GM21529 (cell line): Measurements from ENCODE around the gene TNK2.
A peak's percentile ranks its signal among the peaks of the same experiment; 100 is the strongest.
"Not testable (repeated sequence)": the region's sequence is repeated elsewhere in the genome, so short reads cannot be mapped to it uniquely, and the experiment has no call there.

Experiments
- ATAC-seq: cut with Tn5 transposase; IDR thresholded peaks from one replicate; pipeline ENCODE4 v1.9.1; 2021; ENCODE audit not compliant: unreplicated experiment

The TNK2 gene

DNA sequence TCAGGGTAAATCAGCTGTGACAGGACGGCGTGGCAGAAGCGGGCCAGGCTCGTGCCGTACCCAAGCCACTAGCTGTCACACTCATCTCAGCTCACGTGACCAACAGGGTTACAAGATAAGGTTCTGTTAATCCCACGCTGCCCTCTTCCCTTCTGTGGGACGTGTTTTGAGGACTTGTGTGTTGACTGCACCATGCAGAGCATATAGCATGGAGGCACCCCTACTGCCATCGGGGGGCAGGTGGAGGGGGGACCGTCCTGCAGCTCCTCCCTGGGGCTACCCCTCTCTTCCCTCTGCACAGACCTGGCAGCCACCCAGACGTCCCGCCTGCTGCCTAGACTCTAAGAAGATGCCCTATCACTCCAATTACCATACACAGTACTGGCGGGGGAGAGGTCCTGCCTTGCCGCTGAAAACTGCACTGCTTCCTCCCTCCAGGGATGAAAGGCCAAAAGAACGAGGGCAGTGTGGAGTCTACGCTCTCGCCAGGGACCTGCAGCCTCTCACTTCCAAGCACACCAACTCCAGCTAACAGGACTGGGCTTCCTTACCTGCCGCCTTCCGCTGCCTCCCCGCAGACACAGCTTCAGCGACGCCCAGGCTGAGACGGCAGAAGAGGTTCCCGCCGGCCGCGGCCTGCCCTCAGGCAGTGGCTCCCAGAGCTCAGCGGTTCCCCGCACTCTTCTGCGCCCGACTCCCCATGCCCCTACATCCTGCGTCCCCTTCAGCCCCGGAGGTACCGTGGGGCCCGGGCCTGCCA lies at the start of gene TNK2:
Gene TNK2, minus strand, starts transcription at position 618 of the 760 bp plus-strand sequence. CDS start 19,963 bp downstream, outside the sequence.
- peak; percentile 35 for ATAC-seq

DNA sequence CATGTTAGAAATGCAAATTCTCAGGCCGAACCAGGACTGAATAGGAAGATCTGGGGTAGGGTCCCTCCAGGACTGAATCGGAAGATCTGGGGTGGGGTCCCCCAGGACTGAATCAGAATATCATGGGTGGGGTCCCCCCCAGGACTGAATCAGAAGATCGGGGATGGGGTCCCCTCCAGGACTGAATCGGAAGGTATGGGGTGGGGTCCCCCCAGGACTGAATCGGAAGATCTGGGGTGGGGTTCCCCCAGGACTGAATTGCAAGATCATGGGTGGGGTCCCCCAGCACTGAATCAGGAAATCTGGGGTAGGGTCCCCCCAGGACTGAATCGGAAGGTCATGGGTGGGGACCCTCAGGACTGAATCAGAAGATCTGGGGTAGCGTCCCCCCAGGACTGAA lies 48.2 kb upstream of the TNK2 start:
- no peak for ATAC-seq

DNA sequence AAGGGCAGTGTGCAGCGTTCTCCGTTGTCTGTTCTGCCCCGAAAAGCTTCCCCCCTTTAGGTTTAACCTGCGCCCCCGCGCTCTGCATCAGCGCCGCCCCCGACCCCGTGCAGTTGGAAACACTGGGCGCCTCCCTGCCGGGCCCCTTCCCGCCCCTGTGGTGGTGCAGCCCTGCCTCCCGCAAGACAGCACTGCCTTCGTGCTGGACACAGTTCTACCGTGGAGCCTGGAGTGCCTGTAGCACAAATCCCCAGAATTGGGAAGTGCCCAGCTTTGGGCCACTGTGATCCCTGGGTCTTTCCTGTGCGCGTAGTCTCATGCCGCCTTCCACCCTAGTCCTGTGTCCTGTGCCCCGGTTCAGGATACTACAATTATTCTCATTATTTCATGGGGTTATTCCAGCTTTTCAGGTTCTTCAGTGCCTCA lies 47.1 kb upstream of the TNK2 start:
- ATAC-seq, result not testable (repeated sequence)

DNA sequence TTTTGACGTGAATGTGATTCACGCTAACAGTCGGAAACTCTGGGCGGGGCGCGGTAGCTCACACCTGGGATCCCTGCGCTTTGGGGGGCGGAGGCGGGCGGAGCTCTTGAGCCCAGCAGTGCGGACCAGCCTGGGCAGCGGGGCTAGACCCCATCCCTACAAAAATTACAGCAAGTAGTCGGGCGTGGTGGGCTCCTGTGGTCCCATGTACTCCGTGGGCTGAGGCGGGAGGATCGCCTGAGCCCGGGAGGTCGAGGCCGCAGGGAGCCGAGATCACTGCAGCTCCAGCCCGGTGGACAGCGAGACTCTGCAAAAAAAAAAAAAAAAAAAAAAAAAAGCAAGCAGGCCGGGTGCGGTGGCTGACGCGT lies 46.4 kb upstream of the TNK2 start:
- ATAC-seq, result peak; percentile 41

DNA sequence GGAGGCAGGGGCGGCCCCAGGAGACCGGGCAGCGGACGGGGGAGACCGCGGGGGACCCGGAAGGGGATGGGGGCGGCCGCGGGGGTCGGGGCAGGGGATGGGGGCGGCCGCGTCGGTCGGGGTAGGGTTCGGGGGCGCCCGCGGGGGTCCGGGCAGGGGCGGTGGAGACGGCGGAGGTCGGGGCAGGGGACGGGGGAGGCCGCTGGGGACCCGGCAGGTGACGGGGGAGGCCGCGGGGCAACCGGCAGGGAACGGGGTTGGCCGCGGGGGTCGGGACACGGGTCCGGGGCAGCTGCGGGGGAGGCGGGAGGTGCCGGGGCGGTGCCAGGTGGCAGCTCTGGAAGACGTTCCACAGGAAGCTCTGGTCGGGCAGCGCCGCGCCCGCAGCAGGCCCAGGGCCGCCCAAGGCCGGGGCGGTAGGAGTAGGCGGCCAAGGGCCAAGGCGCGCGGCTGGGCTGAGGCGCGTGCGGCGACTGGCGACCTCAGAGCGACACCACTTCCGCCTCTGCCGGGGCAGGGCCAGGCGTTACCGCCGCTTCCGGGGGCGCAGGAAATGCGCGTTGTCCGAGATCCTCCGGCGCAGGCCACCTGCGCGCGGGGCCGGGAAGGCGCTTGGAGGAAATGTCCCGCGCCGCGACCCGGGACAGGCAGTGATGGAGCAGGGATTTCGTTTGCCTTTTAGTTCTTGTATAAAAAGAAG lies 45.9 kb upstream of the TNK2 start:
- ATAC-seq, result peak; percentile 98

DNA sequence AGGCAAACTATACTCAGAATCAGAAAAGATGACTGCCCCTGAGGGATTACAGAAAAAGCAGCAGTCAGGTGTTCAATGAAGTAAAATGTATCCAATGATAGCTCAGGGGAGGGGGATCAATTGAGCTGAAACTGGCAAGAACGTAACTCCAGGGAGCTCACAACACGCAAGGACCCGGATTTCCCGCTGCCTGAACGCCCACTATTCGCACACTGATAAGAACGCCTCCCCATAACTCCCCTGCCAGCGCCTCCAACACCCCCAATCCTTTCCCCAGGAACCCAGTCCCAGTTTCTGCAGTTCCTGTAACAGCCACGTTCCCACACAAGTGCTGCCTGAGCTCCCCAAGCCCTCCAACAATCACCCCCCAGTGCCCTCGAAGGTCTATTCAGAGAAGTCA lies 44.2 kb upstream of the TNK2 start:
- not testable (repeated sequence) for ATAC-seq

DNA sequence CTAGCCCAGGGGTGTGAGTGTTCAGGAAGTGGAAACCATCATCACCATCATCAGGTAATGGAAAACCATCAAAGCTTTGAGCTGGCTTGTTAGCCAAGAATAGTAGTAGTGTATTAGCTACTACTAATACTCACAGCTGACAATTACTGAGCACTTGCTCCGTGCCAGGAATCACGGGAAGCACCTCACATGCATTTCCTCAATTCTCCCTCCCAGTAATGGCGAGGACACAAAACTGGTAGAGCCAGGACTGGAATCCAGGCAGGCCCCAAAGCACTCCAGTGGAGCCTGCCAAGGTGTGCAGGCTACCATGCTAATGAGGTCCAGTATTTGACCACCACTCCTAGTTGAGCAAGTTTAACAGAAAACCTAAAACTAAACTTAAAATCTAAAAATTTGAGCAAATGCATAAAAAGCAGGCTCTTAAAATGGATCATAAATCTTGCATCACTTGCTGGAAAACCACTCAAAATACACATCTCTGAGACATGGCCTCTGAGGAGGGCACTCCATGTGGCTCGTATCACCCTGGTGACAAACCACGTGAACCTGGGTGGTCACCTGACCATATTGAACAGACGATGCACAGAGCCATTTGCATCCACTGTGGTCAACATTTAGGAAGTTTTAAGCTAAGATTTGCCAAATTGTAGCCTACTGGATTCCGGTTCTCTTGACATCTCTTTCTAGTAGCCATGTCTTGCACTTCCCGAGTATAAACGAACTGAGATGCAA lies 43.3 kb upstream of the TNK2 start:
- not testable (repeated sequence) for ATAC-seq

DNA sequence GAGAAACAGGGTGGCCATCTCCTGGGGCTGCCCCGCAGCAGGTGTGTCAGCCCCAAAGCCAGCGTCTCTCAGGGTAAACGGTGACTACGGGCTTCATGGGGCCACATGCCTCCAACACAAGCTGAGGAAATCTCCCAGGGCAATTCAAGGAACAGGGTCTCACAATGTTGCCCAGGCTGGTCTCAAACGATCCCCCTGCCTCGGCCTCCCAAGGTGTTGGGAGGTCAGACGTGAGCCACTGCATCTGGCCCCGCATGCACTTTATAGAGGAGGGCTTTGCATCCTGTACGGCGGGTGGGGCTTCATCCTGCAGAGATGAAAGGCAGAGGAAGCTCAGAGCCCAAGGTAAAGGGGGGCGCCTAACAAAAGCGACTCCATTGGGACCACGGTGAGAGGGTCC lies 42.4 kb upstream of the TNK2 start:
- ATAC-seq, result not testable (repeated sequence)

DNA sequence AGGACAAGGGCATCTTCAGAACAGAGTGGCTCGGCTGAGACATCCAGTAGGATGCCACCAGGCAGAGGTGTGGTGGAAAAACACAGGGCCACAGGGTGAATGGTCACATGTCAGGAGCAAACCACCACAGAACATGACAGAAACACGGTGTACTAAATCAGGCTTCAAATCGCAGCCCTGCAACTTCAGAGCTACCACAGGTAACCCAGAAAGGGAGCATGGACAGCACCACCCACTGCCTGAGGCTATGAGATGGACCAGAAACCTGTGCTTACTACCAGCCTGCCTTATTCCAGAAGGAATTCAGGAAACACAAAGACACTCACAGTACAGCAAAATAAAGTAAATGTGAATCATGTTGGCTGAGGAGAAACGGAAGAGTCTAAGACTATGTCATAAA lies 41.8 kb upstream of the TNK2 start:
- ATAC-seq, result not testable (repeated sequence)

DNA sequence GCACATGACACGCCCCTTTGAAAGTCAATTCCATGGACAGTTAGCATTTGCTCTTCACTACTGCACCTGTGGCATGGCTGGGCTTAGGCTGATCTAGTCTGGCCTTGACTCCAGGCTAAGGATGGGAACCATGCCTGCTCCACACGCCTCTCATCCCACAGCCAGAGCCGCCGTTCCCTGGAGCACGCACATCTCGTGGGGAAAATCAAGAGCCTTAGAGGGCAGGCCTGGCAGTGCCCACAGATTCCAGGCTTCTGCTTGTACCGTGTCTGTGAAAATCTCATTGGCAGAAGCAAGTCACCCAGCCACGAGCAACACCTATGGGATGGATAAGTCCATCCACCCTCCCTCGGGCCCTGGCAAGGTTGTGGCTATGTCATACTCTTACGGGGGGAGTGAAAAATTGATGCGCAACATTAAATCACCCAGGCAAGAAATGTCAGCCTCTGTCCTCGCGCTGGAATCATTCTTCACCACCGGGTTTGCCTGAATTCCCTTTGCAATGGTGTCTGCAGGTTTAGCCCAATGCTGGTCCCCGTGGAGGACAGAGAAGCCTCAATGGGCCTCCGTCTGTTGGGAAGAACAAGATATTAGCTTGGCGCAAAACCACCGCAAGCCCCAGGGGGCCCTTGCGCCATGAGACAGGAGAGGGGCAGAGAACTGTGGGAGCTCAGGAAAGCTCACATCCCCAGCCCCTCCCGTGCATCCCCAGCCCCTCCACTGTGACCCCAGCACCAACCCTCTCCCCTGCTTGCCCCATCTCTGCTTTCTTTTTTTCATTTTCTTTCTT lies 38.8 kb upstream of the TNK2 start:
- ATAC-seq, result not testable (repeated sequence)

DNA sequence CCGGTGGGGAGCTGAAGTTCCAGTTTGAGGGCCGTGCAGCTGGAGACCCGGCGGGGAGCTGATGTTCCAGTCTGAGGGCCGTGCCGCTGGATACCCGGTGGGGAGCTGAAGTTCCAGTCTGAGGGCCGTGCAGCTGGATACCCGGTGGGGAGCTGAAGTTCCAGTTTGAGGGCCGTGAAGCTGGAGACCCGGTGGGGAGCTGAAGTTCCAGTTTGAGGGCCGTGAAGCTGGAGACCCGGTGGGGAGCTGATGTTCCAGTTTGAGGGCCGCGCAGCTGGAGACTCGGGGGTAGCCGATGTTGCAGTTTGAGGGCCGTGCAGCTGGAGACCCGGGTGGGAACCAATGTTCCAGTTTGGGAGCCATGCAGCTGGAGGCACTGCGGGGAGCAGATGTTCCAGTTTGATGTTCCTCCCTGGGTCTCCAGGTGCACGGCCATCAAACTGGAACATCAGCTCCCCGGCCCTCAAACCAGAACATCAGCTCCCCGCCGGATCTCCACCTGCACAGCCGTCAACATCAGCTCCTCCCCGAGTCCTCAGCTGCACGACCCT lies 33.0 kb upstream of the TNK2 start:
- not testable (repeated sequence) for ATAC-seq

DNA sequence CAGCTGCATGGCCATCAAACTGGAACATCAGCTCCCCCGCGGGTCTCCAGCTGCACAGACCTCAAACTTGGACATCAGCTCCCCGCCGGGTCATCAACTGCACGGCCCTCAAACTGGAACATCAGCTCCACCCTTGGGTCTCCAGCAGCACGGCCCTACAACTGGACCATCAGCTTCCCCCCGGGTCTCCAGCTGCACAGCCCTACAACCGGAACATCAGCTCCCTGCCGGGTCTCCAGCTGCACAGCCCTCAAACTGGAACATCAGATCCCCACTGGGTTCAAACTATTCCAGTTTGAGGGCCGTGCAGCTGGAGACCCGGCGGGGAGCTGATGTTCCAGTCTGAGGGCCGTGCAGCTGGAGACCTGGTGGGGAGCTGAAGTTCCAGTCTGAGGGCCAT lies 32.5 kb upstream of the TNK2 start:
- ATAC-seq, result not testable (repeated sequence)

DNA sequence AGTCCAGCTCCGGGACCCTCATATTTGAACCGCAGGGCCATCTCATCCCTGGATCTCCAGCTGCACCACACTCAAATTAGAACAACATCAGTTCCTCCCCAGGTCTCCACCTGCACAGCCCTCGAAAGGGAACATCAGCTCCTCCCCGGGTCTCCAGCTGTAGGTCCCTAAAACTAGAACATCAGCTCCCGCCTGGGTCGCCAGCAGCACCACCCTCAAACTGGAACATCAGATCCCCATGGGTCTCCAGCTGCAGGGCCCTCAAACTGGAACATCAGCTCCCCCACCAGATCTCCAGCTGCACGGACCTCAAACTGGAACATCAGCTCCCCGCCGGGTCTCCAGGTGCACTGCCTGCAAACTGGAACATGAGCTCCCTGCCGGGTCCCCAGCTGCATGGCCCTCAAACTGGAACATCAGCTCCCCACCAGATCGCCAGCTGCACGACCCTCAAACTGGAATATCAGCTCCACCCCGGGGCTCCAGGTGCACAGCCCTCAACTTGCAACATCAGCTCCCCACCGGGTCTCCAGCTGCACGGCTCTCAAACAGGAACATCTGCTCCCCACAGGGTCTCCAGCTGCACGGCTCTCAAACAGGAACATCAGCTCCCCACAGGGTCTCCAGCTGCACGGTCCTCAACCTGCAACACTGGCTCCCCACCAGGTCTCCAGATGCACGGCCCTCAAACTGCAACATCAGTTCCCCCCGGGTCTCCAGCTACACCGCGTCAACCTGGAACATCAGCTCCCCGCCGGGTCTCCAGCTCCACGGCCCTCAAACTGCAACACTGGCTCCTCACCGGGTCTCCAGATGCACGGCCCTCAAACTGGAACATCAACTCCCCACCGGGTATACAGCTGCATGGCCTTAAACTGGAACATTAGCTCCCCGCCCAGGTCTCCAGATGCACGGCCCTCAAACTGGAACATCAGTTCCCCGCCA lies 31.4 kb upstream of the TNK2 start:
- ATAC-seq, result not testable (repeated sequence)

DNA sequence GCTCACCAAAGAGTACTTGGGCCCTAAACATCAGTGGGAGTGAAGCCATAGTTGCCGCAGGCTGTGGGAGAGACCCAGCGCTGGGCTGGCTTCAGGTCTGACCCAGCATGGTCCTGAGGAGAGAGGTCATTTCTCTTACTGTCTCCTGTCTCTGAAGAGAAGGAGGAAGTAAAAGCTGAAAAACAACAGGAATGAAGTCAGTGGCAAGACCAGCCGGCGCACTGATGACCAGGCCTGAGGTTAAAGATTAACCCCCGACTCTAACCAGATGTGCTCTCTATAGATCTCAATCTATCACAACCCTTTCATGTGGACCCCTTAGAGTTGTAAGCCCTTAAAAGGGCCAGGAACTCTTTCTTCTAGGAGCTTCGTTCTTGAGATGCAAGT lies 24.7 kb upstream of the TNK2 start:
- ATAC-seq, result not testable (repeated sequence)

DNA sequence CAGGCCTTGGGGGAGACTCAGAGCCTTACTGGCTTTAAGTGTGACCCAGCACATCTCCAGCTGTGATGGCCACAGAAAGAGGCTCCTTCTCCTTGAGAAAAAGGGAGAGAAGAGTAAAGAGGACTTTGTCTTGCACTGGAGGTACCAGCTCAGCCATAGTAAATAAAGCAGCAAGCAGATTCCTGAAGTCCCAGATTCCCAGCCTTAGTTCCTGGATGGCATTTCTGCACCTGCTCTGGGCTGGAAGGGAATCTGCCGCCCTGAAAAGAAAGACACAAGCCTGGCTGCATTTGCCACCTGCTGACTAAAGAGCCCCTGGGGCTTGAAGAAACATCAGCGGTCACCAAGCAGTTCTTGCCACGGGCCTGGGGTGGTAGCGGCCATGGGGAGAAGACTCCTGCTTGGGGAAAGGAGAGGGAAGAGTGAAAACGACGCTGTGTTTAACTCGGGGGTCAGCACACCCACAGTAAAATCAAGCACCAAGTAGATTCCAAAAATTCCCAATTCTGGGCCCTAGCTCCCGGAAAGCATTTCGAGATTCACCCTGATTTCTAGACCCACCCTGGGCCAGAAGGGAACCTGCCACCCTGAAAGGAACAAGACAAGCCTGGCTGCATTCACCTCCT lies 24.2 kb upstream of the TNK2 start:
- no peak for ATAC-seq

DNA sequence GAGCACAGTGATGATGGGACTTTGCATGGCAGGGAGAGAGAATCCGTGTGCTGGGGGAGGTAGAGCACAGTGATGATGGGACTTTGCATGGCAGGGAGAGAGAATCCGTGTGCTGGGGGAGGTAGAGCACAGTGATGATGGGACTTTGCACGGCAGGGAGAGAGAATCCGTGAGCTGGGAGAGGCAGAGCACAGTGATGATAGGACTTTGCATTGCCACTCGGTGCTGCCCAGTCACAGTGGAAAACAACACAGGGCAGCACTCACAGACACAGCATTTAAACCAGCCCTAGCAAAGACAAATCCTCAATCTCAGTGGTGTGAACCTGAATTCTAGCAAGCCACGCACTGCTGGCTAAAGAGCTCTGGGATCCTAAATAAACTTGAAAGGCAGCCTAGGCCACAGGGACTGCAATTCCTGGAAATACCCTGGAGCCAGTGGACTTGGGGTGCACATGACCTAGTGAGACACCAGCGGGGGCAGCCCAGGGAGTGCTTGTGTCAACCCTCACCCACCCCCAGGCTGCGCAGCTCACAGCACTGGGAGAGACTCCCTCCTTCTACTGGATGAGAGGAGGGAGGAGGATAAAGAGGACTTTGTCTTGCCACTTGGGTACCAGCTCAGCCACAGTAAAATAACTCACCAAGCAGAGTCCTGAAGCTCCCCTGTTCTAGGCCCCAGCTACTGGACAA lies 23.4 kb upstream of the TNK2 start:
- ATAC-seq, result no peak

DNA sequence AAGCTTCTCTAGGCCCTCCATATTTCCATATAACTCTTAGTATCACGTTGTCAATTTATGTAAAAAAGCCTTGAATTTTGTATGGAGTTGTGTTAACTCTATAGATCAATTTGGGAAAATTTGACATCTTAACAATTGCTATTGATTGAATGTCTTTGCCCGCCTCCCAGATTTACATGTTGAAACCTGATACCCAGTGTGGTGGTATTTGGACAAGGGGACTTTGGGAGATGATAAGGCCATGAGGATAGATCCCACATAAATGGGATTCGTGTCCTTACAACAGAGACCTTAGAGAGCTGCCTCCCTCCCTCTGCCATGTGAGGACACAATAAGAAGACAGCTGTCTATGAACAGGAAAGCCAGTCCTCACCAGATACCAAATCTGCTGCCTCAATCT lies 21.1 kb upstream of the TNK2 start:
- ATAC-seq, result no peak

DNA sequence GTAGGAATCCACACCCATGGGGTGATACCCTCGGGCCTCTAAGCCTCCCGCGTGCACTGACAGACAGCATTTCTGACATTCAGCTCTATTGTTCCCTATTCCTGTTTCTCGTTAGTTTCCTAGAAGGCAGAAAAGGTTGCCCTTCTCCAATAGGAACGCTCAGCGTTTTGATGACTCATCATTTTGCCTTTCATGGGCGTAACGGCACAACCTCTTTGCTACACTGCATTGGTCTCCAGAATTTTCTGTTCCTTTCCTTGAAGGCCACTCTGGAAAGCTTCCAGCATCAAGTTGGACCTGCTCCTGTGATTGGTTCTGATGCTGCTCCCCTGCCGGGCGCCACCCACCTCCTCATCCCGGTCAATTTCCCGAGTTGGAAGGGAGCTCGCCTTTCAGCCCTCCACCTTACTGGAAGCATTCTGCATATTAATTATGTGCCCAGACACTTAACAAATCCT lies 13.0 kb upstream of the TNK2 start:
- no peak for ATAC-seq
